Liver (tissue), 9 donors: ENCODE results near the gene PCBP1. TPM values are rescaled to one million over a fixed set of nuclear protein-coding genes. Genes with fewer than 3 reads are reported as not detected.

Experiments
- DNase-seq: peaks from one replicate; pipeline ENCODE4 v3.0.0-alpha.2; 2017; ENCODE audit warnings: low spot score
- H3K27ac ChIP-seq, 2 donors: one replicate each; pipeline ENCODE4 v1.7.0; 2013; ENCODE audit warnings: inconsistent platforms in 2 of 2, low read length in 2 of 2, control low read depth in 1 of 2, low read depth in 1 of 2, mild to moderate bottlenecking in 1 of 2
- H3K27me3 ChIP-seq, 4 donors: one replicate each; pipeline versions ENCODE4 v1.6.1 to v1.7.0; 2013; ENCODE audit warnings: low read length in 3 of 4, inconsistent platforms in 1 of 4, mild to moderate bottlenecking in 1 of 4, moderate library complexity in 1 of 4; ENCODE audit not compliant: control insufficient read depth in 4 of 4, insufficient read depth in 4 of 4
- H3K36me3 ChIP-seq, 4 donors: one replicate each; pipeline versions ENCODE4 v1.6.1 to v1.7.0; 2013; ENCODE audit warnings: low read length in 3 of 4, mild to moderate bottlenecking in 3 of 4, low read depth in 1 of 4, moderate library complexity in 1 of 4; ENCODE audit not compliant: control insufficient read depth in 4 of 4, insufficient read depth in 3 of 4
- H3K4me1 ChIP-seq, 4 donors: one replicate each; pipeline versions ENCODE4 v1.6.1 to v1.7.0; 2013; ENCODE audit warnings: low read length in 3 of 4, mild to moderate bottlenecking in 3 of 4, moderate library complexity in 1 of 4; ENCODE audit not compliant: control insufficient read depth in 4 of 4, insufficient read depth in 4 of 4
- H3K4me3 ChIP-seq, 3 donors: one replicate each; pipeline versions ENCODE4 v1.6.1 to v1.7.0; 2013; ENCODE audit warnings: low read length in 3 of 3, control low read depth in 1 of 3, low read depth in 1 of 3, mild to moderate bottlenecking in 1 of 3
- H3K9ac ChIP-seq, 2 donors: one replicate each; pipeline ENCODE4 v1.7.0; 2013; ENCODE audit warnings: low read length in 2 of 2, mild to moderate bottlenecking in 2 of 2, moderate library complexity in 2 of 2, control low read depth in 1 of 2, low read depth in 1 of 2
- H3K9me3 ChIP-seq, 4 donors: one replicate each; pipeline versions ENCODE4 v1.6.1 to v1.7.0; 2013; ENCODE audit warnings: low read length in 3 of 4; ENCODE audit not compliant: control insufficient read depth in 4 of 4
- FOXA1 ChIP-seq: IDR thresholded peaks from 2 replicates; pipeline ENCODE4 v1.6.1; 2016; ENCODE audit warnings: antibody characterized with exemption
- FOXA2 ChIP-seq: IDR thresholded peaks from 2 replicates; pipeline ENCODE4 v1.6.1; 2016; ENCODE audit warnings: antibody characterized with exemption
- GABPA ChIP-seq, 2 donors: IDR thresholded peaks in 1 of 2; conservative IDR thresholded peaks in 1 of 2; 2 replicates each; pipeline ENCODE4 v1.6.1; 2016; ENCODE audit warnings: antibody characterized with exemption in 2 of 2, mild to moderate bottlenecking in 1 of 2, moderate library complexity in 1 of 2
- HNF4A ChIP-seq, 2 donors: conservative IDR thresholded peaks; 2 replicates each; pipeline ENCODE4 v1.6.1; 2016; ENCODE audit warnings: antibody characterized with exemption in 2 of 2, mild to moderate bottlenecking in 2 of 2
- HNF4G ChIP-seq: IDR thresholded peaks from 2 replicates; pipeline ENCODE4 v1.6.1; 2016; ENCODE audit warnings: antibody characterized with exemption
- NR2F2 ChIP-seq: IDR thresholded peaks from 2 replicates; pipeline ENCODE4 v1.6.1; 2016; ENCODE audit warnings: antibody characterized with exemption
- RAD21 ChIP-seq, 2 donors: IDR thresholded peaks; 2 replicates each; pipeline ENCODE4 v1.6.1; 2016; ENCODE audit warnings: antibody characterized with exemption in 2 of 2, mild to moderate bottlenecking in 2 of 2
- TAF1 ChIP-seq: conservative IDR thresholded peaks from 2 replicates; pipeline ENCODE4 v1.6.1; 2016; ENCODE audit warnings: antibody characterized with exemption, mild to moderate bottlenecking
- YY1 ChIP-seq: IDR thresholded peaks from 2 replicates; pipeline ENCODE4 v1.6.1; 2016; ENCODE audit warnings: antibody characterized with exemption, mild to moderate bottlenecking
- WGBS: extraction: QIAGEN DNeasy Blood & Tissue Kit; methylation state at CpG from one replicate; pipeline ENCODE4 v1.1.7; 2013; 5-methylcytosine and 5-hydroxymethylcytosine counted together
- polyA plus RNA-seq, 2 donors: library from polyadenylated mRNA; stranded (reverse) in 1 of 2; unstranded in 1 of 2; fragments of 200-250 nt in 1 of 2; fragments of >200 nt in 1 of 2; fragmentation: Nextera tagmentation in 1 of 2; extraction: Ambion mirVana in 1 of 2; gene quantifications; one replicate each; pipeline versions ENCODE4 v1.2.1 to v1.2.3, GENCODE V29; 2013 to 2015
- total RNA-seq, 2 donors: library from RNA; depleted of rRNA; stranded (reverse); fragments of >200 nt; gene quantifications; one replicate each; pipeline ENCODE4 v1.2.3, GENCODE V29; 2014
- TF ChIP-seq, protein P1 (sequence below): fragments of 150-350 bp; IDR thresholded peaks from 2 replicates; pipeline ENCODE4 v1.5.1; 2017; ENCODE audit warnings: improper control_type of control experiment, low read depth, low read length; ENCODE audit not compliant: missing input control
- TF ChIP-seq, protein P2 (sequence below): IDR thresholded peaks from 2 replicates; pipeline ENCODE4 v1.6.1; 2016; ENCODE audit warnings: antibody characterized with exemption, mild to moderate bottlenecking
- TF ChIP-seq, protein P3 (sequence below): IDR thresholded peaks from 2 replicates; pipeline ENCODE4 v1.6.1; 2016; ENCODE audit warnings: antibody characterized with exemption
- TF ChIP-seq, protein P4 (sequence below): IDR thresholded peaks from 2 replicates; pipeline ENCODE4 v1.6.1; 2016; ENCODE audit warnings: antibody characterized with exemption
- donor health status: healthy.
- donor health status: healthy.
- donor health status: healthy.
- donor health status: healthy.
- donor health status: healthy.

PCBP1 gene
- total and polyA plus RNA-seq, 4 donors, result 64.0 to 202 (median 87.9) TPM

DNA sequence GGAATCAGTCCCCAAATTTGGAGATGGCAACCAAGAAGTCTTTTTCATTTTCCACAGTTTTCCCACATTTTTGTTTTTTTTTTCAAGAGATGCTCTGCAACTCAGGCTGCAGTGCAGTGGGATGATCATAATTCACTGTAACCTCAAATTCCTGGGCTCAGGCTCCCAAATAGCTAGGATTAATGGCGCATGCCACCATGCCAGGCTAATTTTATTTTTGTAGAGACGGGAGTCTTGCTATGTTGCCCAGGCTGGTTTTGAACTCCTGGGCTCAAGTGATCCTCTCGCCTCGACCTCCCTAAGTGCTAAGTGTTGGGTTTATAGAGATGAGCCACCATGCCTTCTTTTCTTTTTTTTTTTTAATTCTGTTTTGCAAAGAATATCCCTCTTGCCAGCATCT, 35.2 kb downstream of the PCBP1 start (continued):
- TF ChIP-seq, protein P1, sequence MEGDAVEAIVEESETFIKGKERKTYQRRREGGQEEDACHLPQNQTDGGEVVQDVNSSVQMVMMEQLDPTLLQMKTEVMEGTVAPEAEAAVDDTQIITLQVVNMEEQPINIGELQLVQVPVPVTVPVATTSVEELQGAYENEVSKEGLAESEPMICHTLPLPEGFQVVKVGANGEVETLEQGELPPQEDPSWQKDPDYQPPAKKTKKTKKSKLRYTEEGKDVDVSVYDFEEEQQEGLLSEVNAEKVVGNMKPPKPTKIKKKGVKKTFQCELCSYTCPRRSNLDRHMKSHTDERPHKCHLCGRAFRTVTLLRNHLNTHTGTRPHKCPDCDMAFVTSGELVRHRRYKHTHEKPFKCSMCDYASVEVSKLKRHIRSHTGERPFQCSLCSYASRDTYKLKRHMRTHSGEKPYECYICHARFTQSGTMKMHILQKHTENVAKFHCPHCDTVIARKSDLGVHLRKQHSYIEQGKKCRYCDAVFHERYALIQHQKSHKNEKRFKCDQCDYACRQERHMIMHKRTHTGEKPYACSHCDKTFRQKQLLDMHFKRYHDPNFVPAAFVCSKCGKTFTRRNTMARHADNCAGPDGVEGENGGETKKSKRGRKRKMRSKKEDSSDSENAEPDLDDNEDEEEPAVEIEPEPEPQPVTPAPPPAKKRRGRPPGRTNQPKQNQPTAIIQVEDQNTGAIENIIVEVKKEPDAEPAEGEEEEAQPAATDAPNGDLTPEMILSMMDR, result no peak
- TF ChIP-seq NR2F2 (no peak), HNF4G (no peak), HNF4A (conservative IDR thresholded peaks at IDR 0.05) (no peak), TAF1 (no peak)

DNA sequence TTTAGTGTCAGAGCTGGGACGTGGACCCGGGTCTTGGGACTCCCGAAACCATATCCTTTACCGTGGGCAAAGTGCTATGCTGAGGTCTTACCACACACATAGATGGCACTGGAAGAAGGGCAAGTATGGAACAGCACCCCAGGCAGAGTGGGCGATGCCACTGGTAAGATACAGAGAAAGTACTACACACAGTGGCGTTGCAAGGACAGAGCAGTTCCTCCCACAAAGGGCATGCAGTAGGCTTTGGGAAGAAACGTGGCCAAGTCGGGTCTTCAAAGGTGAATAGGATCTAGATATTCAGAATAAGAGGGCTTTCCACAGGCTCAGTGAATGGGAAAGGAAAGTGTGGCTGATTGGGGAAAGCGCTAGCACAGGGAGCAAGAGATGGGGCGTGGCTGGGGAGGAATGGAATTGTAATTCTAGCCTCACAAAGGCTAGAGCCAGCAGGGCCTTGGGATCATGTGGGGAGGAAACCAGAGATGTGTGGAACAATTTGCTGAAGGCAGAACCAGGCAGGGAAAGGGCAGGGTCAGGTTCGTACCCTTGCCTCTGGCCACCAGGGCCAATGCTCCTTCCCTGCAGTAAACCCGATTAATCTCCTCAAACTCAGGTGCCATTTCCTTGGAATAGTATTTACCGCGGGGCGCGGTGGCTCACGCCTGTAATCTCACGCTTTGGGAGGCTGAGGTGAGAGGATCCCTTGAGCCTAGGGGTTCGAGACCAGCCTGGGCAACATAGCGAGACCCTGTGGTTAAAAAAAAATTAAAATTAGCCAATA, 36.0 kb downstream of the PCBP1 start:
- peak overlapping the region; percentile 33 for H3K9ac ChIP-seq
- peaks cover 0 to 1% (median 0%) of the 10 kb centered on the region in 4 donors for H3K4me1 ChIP-seq
- no peak for TF ChIP-seq FOXA1
- TF ChIP-seq FOXA2, result no peak
- TF ChIP-seq, protein P2, sequence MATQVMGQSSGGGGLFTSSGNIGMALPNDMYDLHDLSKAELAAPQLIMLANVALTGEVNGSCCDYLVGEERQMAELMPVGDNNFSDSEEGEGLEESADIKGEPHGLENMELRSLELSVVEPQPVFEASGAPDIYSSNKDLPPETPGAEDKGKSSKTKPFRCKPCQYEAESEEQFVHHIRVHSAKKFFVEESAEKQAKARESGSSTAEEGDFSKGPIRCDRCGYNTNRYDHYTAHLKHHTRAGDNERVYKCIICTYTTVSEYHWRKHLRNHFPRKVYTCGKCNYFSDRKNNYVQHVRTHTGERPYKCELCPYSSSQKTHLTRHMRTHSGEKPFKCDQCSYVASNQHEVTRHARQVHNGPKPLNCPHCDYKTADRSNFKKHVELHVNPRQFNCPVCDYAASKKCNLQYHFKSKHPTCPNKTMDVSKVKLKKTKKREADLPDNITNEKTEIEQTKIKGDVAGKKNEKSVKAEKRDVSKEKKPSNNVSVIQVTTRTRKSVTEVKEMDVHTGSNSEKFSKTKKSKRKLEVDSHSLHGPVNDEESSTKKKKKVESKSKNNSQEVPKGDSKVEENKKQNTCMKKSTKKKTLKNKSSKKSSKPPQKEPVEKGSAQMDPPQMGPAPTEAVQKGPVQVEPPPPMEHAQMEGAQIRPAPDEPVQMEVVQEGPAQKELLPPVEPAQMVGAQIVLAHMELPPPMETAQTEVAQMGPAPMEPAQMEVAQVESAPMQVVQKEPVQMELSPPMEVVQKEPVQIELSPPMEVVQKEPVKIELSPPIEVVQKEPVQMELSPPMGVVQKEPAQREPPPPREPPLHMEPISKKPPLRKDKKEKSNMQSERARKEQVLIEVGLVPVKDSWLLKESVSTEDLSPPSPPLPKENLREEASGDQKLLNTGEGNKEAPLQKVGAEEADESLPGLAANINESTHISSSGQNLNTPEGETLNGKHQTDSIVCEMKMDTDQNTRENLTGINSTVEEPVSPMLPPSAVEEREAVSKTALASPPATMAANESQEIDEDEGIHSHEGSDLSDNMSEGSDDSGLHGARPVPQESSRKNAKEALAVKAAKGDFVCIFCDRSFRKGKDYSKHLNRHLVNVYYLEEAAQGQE, result no peak
- no peak for TF ChIP-seq HNF4A (conservative IDR thresholded peaks at IDR 0.05)
- TF ChIP-seq, protein P3, sequence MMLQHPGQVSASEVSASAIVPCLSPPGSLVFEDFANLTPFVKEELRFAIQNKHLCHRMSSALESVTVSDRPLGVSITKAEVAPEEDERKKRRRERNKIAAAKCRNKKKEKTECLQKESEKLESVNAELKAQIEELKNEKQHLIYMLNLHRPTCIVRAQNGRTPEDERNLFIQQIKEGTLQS, result no peak
- no peak for TF ChIP-seq TAF1
- no peak for TF ChIP-seq RAD21 (IDR thresholded peaks at IDR 0.05)
- TF ChIP-seq NR2F2, result no peak
- TF ChIP-seq, protein P4, sequence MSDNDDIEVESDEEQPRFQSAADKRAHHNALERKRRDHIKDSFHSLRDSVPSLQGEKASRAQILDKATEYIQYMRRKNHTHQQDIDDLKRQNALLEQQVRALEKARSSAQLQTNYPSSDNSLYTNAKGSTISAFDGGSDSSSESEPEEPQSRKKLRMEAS, result no peak
- TF ChIP-seq, protein P1, result no peak
- TF ChIP-seq GABPA (IDR thresholded peaks at IDR 0.05 in 1 of 2, conservative IDR thresholded peaks at IDR 0.05 in 1 of 2), result no peak
- no peak for TF ChIP-seq YY1

More for the DNA sequence above, 36.0 kb downstream of the PCBP1 start:
- Histone ChIP-seq H3K27me3 (no peaks in the 10 kb centered on the region), H3K36me3 (no peaks in the 10 kb centered on the region), H3K4me3 (no peak overlapping the region), H3K27ac (peak overlapping the region; percentile 99 to 100), H3K9me3 (no peaks in the 10 kb centered on the region)
- no peak for DNase-seq
- WGBS, result 81% methylated on average over 20 of the region's 20 CpGs
